SHP77 (cell line): ENCODE data around the gene SSX2IP.
A peak's percentile ranks its signal among the peaks of the same experiment; 100 is the strongest.
"Not testable (repeated sequence)": the region's sequence is repeated elsewhere in the genome, so short reads cannot be mapped to it uniquely, and the experiment has no call there.

Source experiments
- DNase-seq, 2 experiments: peaks; one replicate each; lab custom pipeline; 2025; lab: John Stamatoyannopoulos, UW

SSX2IP gene

GRCh38 chr1:84675106-84675505 is 15.2 kb downstream of the SSX2IP start:
- no peak for DNase-seq

DNA sequence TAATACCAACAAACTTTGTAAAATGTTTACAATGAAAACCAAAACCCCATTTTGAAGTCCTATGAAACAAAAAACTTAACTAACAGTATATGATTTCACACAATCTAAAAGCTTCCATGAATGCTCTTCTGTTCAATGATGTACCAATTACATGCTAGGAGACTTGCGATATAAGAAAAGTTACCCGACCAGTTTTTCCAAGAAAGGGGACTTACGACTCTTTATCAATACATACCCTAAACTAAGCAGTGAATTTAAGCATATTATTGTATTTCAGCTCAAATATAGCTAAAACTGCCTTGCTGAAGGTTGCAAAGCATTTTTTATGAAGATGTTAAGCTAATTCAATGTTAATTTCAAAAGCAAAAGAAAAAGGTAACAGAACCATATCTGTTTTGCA is 15.6 kb downstream of the SSX2IP start:
- no peak for DNase-seq

DNA sequence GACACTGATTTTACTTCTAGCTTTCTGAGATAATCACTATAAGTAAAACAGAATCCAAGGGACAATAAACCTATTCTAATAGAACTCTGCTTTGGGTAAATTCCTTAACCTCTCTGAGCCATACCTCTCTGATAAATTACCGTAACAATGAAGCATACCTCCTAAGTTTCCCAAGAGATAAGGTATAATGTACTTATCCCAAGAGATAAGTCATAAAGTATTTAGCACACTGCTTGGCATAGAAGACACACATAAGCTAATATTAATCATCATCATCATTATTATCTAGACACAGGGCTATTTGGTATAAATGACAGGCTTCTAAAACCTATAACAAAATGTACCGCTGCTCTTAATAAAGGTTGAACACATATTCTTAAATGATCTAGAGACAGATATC is 16.2 kb downstream of the SSX2IP start:
- no peak for DNase-seq

DNA sequence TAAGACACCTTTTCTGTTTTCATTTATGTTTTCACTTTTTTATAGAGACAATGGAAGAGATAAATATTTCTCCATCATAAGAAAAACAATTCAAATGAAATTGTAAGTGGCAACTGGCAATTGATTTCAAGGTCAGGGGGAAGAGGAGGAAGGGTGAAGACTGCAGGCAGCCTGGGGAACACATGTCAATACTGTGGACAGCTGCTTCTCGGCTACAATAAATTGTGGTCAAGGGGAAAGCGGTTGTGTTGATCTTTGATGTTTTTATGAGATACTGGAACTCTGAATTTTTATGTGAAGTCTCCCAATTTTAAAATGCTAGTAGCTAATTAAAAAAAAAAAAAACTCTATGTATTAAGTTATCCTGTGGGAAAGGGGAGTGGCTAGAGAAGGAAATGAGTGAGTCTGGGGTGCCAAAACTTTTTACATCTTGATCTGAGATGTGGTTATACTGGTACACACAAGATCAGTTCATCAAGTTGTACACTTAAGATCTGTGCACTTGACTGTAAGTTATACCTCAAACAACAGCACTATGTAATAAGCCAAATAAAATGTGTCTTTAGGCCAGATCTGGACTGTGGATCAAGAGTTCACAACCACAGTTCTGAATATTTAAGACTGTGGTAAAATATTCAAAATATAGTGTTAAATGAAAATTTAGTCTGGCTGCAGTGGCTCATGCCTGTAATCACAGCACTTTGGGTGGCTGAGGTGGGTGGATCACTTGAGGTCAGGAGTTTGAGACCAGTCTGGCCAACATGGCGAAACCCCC is 18.0 kb downstream of the SSX2IP start:
- DNase-seq: no peak

DNA sequence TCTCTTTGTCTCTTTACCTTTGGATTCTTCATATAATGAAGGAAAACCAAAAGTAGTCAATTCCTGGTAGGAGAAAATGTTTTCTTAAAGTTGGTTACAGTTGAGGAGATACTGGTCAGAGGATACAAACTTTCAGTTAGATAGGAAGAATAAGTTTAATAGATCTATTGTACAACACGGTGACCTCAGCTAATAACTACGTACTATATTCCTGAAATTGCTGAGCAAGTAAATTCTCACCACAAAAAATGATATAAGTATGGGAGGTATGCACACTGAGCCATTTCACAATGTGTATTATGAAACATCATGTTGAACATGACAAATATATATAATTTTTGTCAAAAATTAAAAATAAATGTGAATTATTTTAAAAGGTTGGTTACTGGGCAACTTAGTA is 20.4 kb downstream of the SSX2IP start:
- no peak for DNase-seq

GRCh38 chr1:84668185-84668584 is 22.1 kb downstream of the SSX2IP start:
- DNase-seq: no peak

- DNase-seq: no peak
Measured at GRCh38 chr1:84665703-84666317, 24.5 kb downstream of the SSX2IP start.

DNA sequence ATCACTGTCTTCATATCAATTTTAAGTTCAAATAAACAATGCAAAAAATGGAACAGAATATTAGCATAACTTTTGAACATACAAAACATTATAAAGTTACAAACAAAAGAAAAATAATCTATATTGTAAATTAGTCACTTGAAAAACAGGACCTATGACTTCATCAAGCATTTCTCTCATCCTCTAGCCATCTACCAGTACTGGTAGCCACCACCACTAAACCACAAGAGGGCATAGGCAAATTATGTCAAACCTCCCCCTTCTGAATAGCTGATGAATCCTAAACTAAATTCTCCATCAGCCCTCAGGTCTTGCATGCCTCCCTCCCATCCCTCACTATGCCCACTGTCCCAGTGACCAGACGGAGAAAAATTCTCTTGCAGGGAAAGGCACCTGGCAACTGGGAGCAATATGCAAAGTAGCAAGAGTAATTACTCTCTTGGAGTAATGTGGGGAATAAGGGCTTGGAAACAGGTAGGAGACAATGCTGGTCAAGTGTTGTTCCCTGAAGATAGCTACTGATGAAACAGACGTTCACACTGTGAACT is 37.1 kb downstream of the SSX2IP start:
- DNase-seq: no peak

DNA sequence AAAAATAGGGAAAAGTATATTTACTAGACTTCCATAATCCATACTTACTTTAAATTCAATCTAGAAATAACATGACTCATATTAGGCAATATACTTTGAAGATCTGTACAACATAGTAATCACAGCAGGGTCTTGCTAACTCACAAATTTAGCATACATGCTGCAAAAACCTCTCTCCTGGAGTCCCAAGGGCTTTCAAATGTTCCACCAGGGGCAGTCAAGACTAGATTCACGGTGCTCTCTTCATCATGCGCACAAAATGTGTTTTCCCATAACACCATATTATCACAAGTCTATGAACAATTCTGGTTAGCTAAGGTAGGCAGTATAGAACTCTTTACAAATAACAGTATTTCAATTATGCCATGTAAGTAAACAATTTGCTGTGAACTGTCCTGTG is 45.8 kb downstream of the SSX2IP start:
- no peak for DNase-seq

- DNase-seq: no peak
Measured at GRCh38 chr1:84643183-84643582, 47.1 kb downstream of the SSX2IP start.

DNA sequence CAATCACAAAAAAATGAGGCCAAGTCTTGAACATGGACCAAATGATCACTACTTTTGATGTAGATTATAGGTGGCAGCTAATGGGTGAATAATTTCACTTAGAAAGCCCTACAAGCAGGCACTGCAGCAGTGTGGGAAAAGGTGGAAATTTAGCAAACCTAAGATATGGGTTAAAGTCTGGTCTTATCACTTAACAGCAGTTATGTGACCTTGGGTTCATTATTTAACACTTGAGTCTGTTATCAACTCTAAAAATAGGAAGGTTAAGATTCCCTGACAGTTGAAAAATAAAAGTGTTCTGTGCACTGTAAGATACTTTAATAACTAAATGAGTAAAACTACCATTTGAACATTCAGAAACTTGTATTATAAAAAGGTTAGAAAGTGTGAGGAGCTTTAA is 47.5 kb downstream of the SSX2IP start:
- no peak for DNase-seq

GRCh38 chr1:84639731-84640130 is 50.5 kb downstream of the SSX2IP start:
- not testable (repeated sequence) for DNase-seq

- no peak for DNase-seq
Measured at GRCh38 chr1:84635429-84635828, 54.8 kb downstream of the SSX2IP start.

- DNase-seq: no peak
Measured at GRCh38 chr1:84634536-84635205, 55.6 kb downstream of the SSX2IP start.

GRCh38 chr1:84632673-84633434 is 57.4 kb downstream of the SSX2IP start:
- DNase-seq: no peak

DNA sequence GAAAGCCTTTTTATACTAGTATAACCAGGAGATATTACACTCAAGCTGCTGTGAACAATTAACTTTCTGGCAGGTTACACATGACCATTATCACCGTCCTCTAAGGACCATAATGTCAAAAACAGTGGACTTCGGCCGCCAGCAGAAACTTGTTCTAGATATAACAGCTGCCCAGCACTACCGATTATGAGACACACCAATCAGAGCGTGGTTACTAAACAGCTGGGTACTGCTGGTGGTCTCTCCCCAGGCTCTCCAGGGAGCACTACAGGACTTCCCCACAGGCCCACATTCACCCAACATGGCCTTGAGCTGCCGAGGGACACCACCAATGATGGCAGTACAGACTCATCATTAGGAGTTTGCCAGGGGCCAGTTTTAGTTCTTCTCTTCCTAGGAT is 58.1 kb downstream of the SSX2IP start:
- DNase-seq: no peak

- DNase-seq: no peak
Measured at GRCh38 chr1:84624876-84625275, 65.4 kb downstream of the SSX2IP start.

DNA sequence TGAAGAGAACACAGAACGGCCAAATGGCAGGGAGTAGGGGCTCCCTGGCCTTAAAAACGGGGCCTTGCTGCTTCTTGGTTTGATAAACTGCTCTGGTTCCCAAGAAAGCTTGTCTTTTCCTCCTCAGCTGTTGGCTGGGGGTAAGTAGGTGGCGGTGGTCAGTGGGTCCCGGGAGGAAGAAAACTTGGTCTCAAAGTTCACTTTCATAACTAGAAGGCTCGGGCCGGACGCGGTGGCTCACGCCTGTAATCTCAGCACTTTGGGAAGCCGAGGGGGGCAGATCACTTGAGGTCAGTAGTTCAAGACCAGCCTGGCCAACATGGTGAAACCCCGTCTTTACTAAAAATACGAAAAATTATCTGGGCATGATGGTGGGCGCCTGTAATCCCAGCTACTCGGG is 68.7 kb downstream of the SSX2IP start:
- no peak for DNase-seq

DNA sequence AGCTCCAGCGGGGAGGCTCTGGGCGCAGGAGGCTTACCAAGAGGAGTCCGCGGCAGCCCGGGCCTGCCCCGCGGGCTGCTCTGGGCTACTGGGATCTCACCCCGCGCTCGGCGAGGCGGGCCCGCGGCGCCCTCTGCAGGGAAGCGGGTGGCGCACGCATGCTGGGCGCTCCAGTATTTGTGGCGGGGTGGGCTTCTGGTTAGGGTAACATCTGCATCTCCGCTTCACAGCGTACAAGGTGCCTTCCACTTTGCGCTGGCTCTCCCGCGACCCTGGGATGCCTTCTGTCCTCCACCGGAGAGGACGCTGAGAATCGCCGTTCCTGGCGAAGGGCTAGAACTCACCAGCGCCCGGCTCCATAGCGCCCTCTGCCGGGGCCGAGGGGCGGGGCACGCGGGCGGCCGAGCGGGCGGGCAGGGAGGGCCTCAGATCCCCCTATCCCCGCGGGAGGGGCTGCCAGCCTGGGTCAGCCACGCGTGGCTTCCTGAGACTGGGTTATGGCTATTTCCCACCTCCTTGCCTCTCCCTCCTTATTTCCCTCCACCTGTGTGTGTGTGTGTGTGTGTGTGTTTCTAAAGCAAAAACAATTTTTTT is 69.4 kb downstream of the SSX2IP start:
- DNase-seq: peak; percentile 86 to 88

DNA sequence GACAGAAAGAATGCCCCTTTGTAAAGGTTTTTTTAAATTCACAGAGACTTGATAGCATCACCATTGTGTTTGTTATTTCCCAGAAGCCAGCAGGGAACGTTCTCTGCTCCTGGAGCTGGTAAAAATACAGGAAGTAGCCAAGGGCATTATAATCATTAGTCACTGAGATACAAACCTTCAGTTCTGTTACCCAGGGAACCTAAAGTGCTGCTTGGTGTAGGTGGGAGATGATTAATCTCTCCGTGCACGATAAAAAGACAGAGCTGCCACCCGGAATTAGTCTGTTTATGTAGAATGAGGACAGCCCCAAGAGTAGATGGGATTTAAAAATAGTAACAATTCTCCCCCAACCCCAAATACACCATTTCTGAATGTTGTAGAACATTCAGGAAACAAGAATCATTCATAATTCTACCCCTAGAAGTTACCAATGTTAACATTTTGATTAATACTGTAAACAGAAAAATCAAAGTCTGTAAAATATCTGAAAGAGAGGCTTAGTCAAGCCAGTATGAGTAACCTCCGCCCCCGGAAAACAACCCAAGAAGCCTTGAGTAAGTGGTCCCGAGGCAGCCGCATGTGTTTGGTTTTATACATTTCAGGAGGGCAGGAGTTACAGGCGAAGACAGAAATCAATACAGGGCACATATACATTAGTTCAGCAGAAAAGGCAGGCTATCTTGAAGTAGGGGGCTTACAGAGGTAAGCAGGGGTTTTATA is 70.7 kb downstream of the SSX2IP start:
- peak; percentile 6 to 10 for DNase-seq

DNA sequence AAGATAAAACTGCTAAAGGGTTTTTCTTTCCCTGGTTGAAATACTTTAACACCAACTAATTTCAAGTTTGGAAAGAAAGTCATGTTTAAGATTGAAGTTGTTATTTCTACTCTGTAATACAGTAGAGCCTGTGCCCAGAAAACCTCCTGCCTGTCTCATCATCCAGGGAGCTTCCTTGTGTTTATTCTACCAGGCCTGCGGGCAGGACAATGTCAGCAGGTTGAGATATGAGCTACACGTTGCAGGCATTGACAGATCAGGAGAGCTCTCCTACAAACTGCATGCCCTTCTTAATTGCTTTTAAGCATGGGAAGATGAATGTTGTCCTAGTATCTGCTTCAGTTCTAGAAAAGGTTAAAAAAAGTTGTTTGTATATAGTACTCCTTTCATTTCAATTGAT is 72.9 kb downstream of the SSX2IP start:
- DNase-seq: no peak
